HepG2 (cell line): ENCODE measurements around the gene VWA3A. TPM values are rescaled to one million over a fixed set of nuclear protein-coding genes. Genes with fewer than 3 reads are reported as not detected.

ENCODE experiments used
- ARNTL ChIP-seq: sonication (generic); formaldehyde crosslinking; IDR thresholded peaks from 2 replicates; pipeline ENCODE4 v1.4.0; 2020; ENCODE audit warnings: mild to moderate bottlenecking, missing genetic modification reagents
- CBFB ChIP-seq: sonication (generic); formaldehyde crosslinking; IDR thresholded peaks from 2 replicates; pipeline ENCODE4 v1.4.0; 2020; ENCODE audit warnings: missing genetic modification reagents
- MAZ ChIP-seq, 2 experiments: sonication (generic) in 1 of 2; formaldehyde crosslinking in 1 of 2; IDR thresholded peaks; 2 replicates each; pipeline versions ENCODE4 v1.5.0 to v1.6.1; 2012 to 2020; ENCODE audit warnings: low read depth in 2 of 2, mild to moderate bottlenecking in 2 of 2, borderline replicate concordance in 1 of 2, improper control_type of control experiment in 1 of 2, low read length in 1 of 2, missing genetic modification reagents in 1 of 2, moderate library complexity in 1 of 2
- NFKBIZ ChIP-seq: IDR thresholded peaks from 2 replicates; pipeline ENCODE4 v1.6.1; 2018; ENCODE audit warnings: missing genetic modification reagents, missing compliant biosample characterization
- POLR2AphosphoS5 ChIP-seq: IDR thresholded peaks from 2 replicates; pipeline ENCODE4 v1.6.1; 2012; ENCODE audit warnings: low read depth, low read length
- SAFB2 ChIP-seq: sonication (generic); formaldehyde crosslinking; IDR thresholded peaks from 2 replicates; pipeline ENCODE4 v1.5.1; 2020; ENCODE audit warnings: missing genetic modification reagents, low read depth, mild to moderate bottlenecking, borderline replicate concordance
- SALL2 ChIP-seq: sonication (generic); formaldehyde crosslinking; IDR thresholded peaks from 2 replicates; pipeline ENCODE4 v1.8.1; 2023; ENCODE audit warnings: mild to moderate bottlenecking, missing genetic modification reagents, inconsistent platforms
- SKI ChIP-seq: fragments of 450-650 bp; IDR thresholded peaks from one replicate; pipeline ENCODE4 v1.6.1; 2018; ENCODE audit warnings: mild to moderate bottlenecking; ENCODE audit not compliant: partially characterized antibody
- SP140L ChIP-seq: sonication (generic); formaldehyde crosslinking; IDR thresholded peaks from 2 replicates; pipeline ENCODE4 v1.4.0; 2020; ENCODE audit warnings: missing genetic modification reagents, borderline replicate concordance
- ZFP90 ChIP-seq: sonication (generic); formaldehyde crosslinking; IDR thresholded peaks from 2 replicates; pipeline ENCODE4 v1.8.0; 2022; ENCODE audit warnings: missing genetic modification reagents, mild to moderate bottlenecking, inconsistent platforms, borderline replicate concordance
- ZNF296 ChIP-seq: sonication (generic); formaldehyde crosslinking; conservative IDR thresholded peaks from 2 replicates; pipeline ENCODE4 v1.5.0; 2020; ENCODE audit warnings: mild to moderate bottlenecking, missing genetic modification reagents
- polyA plus RNA-seq, 8 experiments: library from polyadenylated mRNA; depleted of rRNA in 3 of 8; stranded (reverse) in 7 of 8; unstranded in 1 of 8; fragments of >200 nt; fragmentation: Illumina TruSeq in 4 of 8; extraction: Trizol in 4 of 8; gene quantifications; 2 replicates each; pipeline versions ENCODE4 v1.2.1 to v1.2.3, GENCODE V29; 2011 to 2016; ENCODE audit warnings: low read depth in 4 of 8, missing spikeins in 1 of 8, mixed read lengths in 1 of 8; ENCODE audit not compliant: insufficient read depth in 1 of 8
- total RNA-seq, 5 experiments: library from RNA; depleted of rRNA; stranded (reverse); fragments of >200 nt; fragmentation: Illumina TruSeq; extraction: Trizol; gene quantifications; 2 replicates each; pipeline ENCODE4 v1.2.3, GENCODE V29; 2016; ENCODE audit warnings: low read depth in 1 of 5
- TF ChIP-seq, protein P1 (sequence below): IDR thresholded peaks from 2 replicates; pipeline ENCODE4 v1.6.1; 2016; ENCODE audit warnings: missing compliant biosample characterization, missing genetic modification reagents, borderline replicate concordance
- TF ChIP-seq, protein P2 (sequence below): sonication (generic); formaldehyde crosslinking; IDR thresholded peaks from 2 replicates; pipeline ENCODE4 v1.4.0; 2020; ENCODE audit warnings: mild to moderate bottlenecking, missing genetic modification reagents
- TF ChIP-seq, protein P3 (sequence below): sonication (generic); formaldehyde crosslinking; IDR thresholded peaks from 2 replicates; pipeline ENCODE4 v1.5.0; 2020; ENCODE audit warnings: missing genetic modification reagents, mild to moderate bottlenecking, borderline replicate concordance
- TF ChIP-seq, protein P4 (sequence below): sonication (generic); formaldehyde crosslinking; IDR thresholded peaks from 2 replicates; pipeline ENCODE4 v1.8.1; 2023; ENCODE audit warnings: mild to moderate bottlenecking, moderate library complexity, missing genetic modification reagents
- TF ChIP-seq, protein P5 (sequence below): sonication (generic); formaldehyde crosslinking; conservative IDR thresholded peaks from 2 replicates; pipeline ENCODE4 v1.8.0; 2022; ENCODE audit warnings: mild to moderate bottlenecking, moderate library complexity, missing genetic modification reagents
- TF ChIP-seq, protein P6 (sequence below): sonication (generic); formaldehyde crosslinking; IDR thresholded peaks from 2 replicates; pipeline ENCODE4 v1.4.0; 2020; ENCODE audit warnings: missing genetic modification reagents

Gene VWA3A
- total and polyA plus RNA-seq, 2 of the 13 experiments (the other 11 are each of a cell fraction or from before 2014, with no cell fraction given): 0.03 to 0.07 TPM

DNA sequence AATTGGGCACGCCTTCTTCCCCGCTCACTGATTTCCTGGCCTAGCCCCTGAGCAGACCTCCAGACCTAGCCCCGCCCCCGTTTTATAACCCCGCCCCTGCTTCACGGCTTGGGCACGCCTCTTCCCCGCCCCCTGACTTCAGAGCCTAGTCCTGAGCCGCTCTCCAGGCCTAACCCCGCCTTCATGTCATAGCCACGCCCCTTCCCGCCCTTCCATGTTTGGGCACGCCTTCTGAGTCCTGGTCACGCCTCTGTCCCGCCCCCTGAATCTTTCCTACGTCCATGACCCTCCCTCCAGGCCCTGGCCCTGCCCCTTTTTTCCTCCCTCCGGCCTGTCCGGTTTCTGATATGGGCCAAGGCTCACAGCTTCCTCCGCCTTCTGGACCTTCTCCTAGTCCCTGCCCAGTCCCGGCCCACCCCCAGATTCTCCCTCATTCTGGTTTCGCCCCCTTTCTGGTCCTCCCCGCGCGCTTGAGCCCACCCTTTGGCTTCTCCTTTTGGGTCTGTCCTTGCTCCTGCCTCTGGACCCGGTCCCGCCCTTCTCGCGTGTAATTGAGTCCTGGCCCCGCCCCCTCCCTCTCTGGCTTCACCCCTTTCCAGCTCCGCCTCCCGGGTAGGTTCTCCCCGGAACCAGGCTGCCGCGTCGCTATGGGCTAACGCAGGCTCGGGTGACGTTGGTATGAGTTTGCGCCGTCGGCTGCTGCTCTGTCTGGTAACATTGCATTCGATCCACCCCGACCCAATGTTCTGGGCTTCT is 98.6 kb downstream of the VWA3A start (continued):
- TF ChIP-seq, protein P1, sequence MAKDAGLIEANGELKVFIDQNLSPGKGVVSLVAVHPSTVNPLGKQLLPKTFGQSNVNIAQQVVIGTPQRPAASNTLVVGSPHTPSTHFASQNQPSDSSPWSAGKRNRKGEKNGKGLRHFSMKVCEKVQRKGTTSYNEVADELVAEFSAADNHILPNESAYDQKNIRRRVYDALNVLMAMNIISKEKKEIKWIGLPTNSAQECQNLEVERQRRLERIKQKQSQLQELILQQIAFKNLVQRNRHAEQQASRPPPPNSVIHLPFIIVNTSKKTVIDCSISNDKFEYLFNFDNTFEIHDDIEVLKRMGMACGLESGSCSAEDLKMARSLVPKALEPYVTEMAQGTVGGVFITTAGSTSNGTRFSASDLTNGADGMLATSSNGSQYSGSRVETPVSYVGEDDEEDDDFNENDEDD (CRISPR knock-in tag): peak; percentile 15; the same call in 1 of the 2 replicates
- TF ChIP-seq, protein P2, sequence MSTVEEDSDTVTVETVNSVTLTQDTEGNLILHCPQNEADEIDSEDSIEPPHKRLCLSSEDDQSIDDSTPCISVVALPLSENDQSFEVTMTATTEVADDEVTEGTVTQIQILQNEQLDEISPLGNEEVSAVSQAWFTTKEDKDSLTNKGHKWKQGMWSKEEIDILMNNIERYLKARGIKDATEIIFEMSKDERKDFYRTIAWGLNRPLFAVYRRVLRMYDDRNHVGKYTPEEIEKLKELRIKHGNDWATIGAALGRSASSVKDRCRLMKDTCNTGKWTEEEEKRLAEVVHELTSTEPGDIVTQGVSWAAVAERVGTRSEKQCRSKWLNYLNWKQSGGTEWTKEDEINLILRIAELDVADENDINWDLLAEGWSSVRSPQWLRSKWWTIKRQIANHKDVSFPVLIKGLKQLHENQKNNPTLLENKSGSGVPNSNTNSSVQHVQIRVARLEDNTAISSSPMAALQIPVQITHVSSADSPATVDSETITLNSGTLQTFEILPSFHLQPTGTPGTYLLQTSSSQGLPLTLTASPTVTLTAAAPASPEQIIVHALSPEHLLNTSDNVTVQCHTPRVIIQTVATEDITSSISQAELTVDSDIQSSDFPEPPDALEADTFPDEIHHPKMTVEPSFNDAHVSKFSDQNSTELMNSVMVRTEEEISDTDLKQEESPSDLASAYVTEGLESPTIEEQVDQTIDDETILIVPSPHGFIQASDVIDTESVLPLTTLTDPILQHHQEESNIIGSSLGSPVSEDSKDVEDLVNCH (CRISPR knock-in tag): no peak
- TF ChIP-seq MAZ (IDR thresholded peaks at IDR 0.05; ENCODE audit: borderline replicate concordance, low read depth, low read length): peak; percentile 52
- peak; percentile 73 for TF ChIP-seq MAZ (CRISPR knock-in tag; IDR thresholded peaks at IDR 0.05; ENCODE audit: low read depth)
- TF ChIP-seq, protein P3, sequence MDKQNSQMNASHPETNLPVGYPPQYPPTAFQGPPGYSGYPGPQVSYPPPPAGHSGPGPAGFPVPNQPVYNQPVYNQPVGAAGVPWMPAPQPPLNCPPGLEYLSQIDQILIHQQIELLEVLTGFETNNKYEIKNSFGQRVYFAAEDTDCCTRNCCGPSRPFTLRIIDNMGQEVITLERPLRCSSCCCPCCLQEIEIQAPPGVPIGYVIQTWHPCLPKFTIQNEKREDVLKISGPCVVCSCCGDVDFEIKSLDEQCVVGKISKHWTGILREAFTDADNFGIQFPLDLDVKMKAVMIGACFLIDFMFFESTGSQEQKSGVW (CRISPR knock-in tag): no peak
- no peak; the same call in 1 of the 2 replicates for TF ChIP-seq SP140L (CRISPR knock-in tag)
- TF ChIP-seq ARNTL (CRISPR knock-in tag): no peak; the same call in none of the 2 replicates
- peak; percentile 68; the same call in 1 of the 2 replicates for TF ChIP-seq SALL2
- TF ChIP-seq SKI: peak; percentile 31
- peak; percentile 61; the same call in 1 of the 2 replicates for TF ChIP-seq NFKBIZ (CRISPR knock-in tag)
- TF ChIP-seq, protein P4, sequence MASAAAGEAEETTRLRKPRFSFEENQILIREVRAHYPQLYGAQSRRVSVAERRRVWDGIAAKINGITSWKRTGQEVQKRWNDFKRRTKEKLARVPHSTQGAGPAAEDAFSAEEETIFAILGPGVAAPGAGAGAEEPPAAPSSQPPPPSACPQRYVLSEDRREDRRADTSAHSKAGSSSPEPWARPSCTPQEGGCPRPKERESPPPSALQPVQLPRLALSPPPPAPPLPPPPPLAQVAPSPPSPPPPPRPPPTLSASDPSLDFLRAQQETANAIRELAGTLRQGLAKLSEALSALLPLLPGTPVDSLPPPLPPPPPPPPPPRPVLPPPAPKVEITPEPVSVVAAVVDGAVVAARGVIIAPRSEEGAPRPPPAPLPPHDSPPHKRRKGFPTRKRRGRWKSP (CRISPR knock-in tag): peak; percentile 99
- TF ChIP-seq ZFP90 (CRISPR knock-in tag): 0 out of 2 replicates have a peak, but pooled peaks have one; percentile 25
- TF ChIP-seq, protein P5, sequence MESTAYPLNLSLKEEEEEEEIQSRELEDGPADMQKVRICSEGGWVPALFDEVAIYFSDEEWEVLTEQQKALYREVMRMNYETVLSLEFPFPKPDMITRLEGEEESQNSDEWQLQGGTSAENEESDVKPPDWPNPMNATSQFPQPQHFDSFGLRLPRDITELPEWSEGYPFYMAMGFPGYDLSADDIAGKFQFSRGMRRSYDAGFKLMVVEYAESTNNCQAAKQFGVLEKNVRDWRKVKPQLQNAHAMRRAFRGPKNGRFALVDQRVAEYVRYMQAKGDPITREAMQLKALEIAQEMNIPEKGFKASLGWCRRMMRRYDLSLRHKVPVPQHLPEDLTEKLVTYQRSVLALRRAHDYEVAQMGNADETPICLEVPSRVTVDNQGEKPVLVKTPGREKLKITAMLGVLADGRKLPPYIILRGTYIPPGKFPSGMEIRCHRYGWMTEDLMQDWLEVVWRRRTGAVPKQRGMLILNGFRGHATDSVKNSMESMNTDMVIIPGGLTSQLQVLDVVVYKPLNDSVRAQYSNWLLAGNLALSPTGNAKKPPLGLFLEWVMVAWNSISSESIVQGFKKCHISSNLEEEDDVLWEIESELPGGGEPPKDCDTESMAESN (CRISPR knock-in tag): peak; percentile 85; the same call in 1 of the 2 replicates
- no peak for TF ChIP-seq SAFB2 (CRISPR knock-in tag)
- no peak for TF ChIP-seq ZNF296 (CRISPR knock-in tag)
- peak; percentile 68; the same call in 1 of the 2 replicates for TF ChIP-seq CBFB (CRISPR knock-in tag)
- TF ChIP-seq, protein P6, sequence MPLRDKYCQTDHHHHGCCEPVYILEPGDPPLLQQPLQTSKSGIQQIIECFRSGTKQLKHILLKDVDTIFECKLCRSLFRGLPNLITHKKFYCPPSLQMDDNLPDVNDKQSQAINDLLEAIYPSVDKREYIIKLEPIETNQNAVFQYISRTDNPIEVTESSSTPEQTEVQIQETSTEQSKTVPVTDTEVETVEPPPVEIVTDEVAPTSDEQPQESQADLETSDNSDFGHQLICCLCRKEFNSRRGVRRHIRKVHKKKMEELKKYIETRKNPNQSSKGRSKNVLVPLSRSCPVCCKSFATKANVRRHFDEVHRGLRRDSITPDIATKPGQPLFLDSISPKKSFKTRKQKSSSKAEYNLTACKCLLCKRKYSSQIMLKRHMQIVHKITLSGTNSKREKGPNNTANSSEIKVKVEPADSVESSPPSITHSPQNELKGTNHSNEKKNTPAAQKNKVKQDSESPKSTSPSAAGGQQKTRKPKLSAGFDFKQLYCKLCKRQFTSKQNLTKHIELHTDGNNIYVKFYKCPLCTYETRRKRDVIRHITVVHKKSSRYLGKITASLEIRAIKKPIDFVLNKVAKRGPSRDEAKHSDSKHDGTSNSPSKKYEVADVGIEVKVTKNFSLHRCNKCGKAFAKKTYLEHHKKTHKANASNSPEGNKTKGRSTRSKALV (CRISPR knock-in tag): no peak; the same call in 1 of the 2 replicates
- TF ChIP-seq POLR2AphosphoS5: peak; percentile 98
